ENCODE data around the gene COL21A1.

DNA sequence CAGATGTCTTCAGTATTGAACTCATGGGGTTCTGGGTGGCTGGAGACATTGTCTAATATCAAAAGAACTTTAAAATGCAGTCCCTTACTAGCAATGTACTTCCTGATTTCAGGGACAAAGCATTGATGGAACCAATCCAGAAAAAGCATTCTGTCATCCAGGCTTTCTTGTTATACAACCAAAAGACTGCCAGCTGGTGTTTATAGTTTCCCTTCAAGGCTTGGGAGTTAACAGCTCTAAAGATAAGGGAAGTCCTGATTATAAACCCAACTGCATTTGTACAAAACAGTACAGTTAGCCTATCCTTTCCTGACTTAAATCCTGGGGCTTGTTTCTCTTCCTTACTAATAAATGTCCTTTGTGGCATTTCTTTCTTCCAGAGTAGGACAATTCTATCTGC is 160.0 kb downstream of the COL21A1 start:
- TF ChIP-seq, protein P1, sequence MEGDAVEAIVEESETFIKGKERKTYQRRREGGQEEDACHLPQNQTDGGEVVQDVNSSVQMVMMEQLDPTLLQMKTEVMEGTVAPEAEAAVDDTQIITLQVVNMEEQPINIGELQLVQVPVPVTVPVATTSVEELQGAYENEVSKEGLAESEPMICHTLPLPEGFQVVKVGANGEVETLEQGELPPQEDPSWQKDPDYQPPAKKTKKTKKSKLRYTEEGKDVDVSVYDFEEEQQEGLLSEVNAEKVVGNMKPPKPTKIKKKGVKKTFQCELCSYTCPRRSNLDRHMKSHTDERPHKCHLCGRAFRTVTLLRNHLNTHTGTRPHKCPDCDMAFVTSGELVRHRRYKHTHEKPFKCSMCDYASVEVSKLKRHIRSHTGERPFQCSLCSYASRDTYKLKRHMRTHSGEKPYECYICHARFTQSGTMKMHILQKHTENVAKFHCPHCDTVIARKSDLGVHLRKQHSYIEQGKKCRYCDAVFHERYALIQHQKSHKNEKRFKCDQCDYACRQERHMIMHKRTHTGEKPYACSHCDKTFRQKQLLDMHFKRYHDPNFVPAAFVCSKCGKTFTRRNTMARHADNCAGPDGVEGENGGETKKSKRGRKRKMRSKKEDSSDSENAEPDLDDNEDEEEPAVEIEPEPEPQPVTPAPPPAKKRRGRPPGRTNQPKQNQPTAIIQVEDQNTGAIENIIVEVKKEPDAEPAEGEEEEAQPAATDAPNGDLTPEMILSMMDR (IDR thresholded peaks at IDR 0.05) = no peak
- no peak for TF ChIP-seq POLR2A (IDR thresholded peaks at IDR 0.05)

Data from uterus (tissue), 2 donors.